AG08395 (cell line): Measurements from ENCODE around the gene ZDBF2.
"Not testable (repeated sequence)": the region's sequence is repeated elsewhere in the genome, so short reads cannot be mapped to it uniquely, and the experiment has no call there.

ENCODE experiments used
- DNase-seq: peaks from one replicate; pipeline ENCODE4 v3.0.0; 2012; ENCODE audit warnings: mixed read lengths, low spot score

The ZDBF2 gene

DNA sequence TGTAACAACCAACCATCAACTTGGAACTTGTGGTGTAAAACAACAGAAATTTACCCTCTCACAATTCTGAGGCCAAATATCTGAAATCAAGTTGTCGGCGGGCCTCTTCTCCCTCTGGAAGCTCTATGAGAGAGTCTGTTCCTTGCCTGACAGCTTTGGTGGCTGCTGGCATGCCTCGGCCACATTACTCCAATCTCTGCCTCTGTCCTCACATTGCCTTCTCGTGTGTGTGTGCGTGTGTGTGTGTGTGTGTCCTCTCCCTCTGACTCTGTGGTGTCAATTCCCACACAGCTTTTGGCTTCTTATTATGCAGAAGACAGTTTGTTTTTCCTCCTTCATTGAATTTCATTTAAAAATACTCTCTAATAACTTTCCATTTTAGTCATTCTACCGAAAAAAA is 50.4 kb downstream of the ZDBF2 start:
- no peak for DNase-seq

DNA sequence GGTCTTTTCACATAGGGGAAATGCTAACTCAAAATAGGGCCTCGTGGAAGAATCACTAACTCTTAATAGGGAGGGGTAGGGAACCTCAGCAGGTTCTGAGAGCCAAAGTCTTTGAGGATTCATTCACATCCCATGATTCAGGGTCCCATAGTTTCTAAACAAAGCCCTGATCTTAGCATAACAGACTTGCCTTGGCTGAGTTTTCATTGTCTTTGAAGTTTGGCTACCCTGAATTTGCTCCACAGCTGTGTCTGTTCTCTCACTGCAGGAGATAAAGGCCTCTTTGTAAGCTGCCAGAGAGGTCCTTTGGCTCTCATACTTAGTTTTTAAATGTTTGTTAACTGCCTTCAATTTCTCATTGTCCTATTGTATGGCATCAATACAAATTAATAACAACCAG is 54.5 kb downstream of the ZDBF2 start:
- DNase-seq: no peak

DNA sequence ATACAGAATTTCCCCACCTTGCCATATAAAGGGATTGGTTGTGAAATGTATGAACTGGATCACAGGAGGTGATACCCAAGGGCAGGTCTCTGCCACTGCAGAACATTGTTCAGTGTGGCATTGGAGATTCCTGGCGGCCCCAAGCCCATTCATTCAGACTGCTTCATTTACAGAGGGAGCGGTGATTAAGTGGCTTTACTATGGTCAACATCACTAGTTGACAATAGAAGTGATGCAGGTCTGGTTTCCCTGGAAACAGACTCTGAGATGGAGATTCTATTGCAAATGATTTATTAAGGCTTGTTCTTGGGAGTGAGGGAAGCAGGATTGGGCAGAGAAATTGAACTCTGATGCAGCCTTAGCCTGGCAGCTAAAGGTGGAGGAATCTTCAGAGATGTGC is 62.4 kb downstream of the ZDBF2 start:
- no peak for DNase-seq

DNA sequence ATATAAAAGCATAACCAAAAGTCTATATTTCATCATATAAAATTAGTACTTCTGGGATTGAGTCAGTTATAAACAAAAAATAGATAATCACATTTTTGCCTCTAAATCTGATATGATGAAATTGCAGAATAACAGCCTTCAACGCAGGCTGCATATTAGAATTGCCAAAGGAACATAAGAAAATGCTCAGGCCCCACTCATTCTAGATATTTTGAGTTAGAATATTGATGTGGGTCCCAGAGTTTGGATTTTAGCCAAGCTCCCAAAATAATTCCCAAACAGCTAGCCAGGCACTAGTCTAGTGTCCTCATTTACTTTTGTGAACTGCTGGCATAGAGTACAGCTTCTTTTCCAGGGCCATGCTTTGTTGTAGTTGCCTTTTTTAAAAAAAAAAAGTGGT is 63.5 kb downstream of the ZDBF2 start:
- no peak for DNase-seq

DNA sequence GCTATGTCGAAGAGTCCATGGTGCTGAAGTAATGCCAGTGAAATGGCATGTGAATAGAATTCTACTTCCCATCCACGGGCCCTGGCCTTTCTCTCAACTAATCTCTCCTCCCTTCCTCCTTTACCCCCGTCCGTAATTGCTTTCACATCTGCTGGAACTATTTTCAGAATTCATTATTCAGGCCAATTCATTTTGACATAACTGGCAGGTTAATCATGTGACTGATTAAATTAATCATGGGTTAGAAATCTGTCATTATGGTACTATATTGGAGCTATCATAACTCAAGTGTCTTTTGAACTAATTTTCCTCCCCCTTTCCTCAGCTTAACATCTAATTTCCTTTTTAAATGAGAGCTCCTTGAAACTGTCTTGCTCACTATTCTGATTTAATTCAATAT is 66.9 kb downstream of the ZDBF2 start:
- DNase-seq: no peak

DNA sequence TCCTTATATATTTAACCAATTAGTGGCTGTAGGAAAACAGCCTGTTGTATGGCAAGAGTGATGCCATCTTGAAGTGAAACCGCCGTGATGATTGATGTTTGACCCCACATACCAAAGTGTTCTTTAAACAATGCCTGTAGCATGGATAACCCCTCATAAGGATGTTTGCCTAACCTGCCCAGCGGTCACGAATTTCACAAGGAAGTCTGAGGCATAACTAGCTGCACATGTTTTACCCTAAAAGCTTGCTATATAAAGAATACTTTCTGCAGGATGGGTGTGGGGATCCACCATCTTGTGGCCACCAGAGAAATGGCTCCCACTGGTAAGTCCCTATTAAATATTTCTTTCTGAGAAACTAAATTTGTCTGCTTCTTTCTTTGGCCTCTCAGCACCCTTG is 68.7 kb downstream of the ZDBF2 start:
- no peak for DNase-seq

DNA sequence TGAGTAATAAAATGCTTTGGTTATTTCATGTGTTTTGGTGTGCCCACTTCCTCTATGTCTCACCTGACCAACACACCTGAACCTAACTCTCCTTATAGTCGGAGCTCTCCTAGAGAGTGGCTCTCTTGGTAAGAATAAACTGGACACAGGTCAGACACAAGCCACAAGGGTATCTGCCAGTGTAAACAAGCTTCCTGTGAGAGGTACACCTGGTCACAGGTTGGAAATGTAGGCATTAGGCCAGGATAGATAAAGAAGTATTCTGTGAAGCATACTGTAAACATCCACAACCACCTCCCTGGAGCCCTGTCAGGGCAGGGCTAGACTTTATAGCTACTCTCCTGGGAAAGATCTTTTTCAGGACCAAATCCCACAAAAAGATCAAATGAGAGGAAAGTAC is 69.4 kb downstream of the ZDBF2 start:
- DNase-seq: no peak

DNA sequence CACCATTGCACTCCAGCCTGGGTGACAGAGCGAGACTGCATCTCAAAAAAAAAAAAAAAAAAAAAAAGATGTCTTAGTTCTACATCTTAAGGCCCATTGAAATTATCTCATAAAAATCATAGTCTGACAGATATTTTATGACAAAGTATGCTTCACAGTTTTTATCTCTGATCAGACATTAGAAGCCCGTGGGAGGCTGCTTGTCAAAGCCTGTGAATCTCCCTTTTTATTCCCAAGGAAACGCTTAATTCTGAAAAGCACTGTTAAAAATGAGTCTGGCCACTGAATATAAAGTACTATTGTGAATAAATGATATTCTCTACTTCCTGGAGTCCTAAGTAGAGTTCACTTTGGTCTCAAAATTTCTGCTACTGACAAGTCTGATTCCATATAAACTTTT is 71.1 kb downstream of the ZDBF2 start:
- DNase-seq: no peak

DNA sequence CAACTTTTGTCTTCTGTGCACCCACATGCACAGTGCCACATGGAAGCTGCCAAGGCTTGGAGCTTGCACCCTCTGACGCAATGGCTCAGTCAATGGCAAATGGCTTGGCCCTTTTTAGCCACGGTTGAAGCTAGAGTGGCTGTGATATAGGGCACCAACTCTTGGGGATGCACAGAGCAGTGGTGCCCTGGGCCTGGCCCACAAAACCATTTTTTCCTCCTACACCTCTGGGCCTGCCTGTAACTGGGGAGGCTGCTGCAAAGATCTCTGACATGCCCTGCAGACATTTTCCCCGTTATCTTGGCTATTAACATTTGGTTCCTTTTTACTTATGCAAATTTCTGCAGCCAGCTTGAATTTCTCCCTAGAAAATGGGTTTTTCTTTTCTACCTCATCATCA is 74.9 kb downstream of the ZDBF2 start:
- no peak for DNase-seq

DNA sequence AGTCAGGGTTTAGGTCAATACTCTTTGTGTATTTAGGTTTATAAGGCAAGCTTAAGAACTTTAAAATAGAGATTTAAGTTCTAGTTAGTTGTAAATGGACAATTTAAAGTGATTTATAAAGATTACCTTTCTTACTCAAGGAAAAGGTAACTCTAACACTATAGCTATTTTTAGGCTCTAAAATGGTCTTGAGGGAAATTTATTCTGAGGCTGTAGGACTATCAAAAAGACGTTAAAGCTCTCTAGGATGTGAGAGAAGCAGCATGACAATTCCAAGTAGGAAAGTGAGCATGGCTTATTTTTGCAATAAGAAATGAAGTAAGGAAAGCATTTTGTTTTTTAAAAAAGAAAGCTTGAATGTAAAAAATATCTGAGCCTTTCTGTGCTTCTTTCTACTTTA is 78.1 kb downstream of the ZDBF2 start:
- DNase-seq: no peak

DNA sequence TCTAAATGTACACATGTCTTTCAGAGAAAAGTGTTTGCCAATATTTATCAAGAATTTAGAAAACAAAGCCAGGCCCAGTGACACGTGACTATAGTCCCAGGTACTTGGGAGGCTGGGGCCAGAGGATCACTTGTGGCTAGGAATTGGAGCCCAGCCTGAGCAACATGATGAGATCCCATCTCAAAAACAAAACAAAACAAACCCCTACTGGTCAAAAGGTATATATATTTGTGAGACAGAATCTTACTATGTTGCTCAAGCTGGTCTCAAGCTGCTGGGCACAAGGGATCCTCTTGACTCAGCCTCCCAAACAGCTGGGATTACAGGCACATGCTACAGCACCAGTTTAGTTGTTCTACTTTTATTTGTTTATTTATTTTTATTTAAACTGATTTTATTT is 79.2 kb downstream of the ZDBF2 start:
- no peak for DNase-seq

DNA sequence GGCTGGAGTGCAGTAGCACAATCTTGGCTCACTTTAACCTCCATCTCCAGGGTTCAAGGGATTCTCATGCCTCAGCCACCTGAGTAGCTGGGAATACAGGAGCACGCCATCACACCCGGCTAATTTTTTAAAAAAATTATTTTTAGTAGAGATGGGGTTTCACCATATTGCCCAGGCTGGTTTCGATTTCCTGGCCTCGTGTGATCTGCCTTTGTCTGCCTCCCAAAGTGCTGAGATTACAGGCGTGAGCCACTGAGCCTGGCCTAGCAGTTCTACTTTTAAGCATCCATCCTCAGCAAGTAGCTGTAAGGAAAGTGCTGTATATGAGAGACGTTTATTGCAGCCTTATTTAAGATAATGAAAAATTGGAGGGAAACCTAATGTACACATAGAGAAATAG is 79.7 kb downstream of the ZDBF2 start:
- no peak for DNase-seq

DNA sequence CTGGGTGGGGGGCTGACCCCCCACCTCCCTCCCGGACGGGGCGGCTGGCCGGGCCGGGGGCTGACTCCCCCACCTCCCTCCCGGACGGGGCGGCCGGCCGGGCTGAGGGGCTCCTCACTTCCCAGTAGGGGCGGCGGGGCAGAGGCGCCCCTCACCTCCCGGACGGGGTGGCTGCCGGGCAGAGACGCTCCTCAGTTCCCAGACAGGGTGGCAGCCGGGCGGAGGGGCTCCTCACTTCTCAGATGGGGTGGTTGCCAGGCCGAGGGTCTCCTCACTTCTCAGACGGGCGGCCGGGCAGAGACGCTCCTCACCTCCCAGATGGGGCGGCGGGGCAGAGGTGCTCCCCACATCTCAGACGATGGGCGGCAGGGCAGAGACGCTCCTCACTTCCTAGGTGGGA is 82.4 kb downstream of the ZDBF2 start:
- DNase-seq: not testable (repeated sequence)

DNA sequence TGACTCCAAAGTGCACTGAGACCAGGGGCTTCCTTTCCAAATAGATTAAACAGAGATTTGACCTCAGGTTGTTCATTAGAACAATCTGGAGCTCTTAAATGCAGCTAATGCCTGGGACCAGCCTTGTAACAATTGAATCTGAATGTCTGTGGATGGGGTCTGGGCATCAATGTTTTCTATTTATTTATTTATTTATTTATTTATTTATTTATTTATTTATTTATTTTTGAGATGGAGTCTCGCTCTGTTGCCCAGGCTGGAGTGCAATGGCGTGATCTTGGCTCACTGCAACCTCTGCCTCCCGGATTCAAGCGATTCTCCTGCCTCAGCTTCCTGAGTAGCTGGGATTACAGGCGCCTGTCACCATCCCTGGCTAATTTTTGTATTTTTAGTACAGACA is 86.4 kb downstream of the ZDBF2 start:
- not testable (repeated sequence) for DNase-seq

DNA sequence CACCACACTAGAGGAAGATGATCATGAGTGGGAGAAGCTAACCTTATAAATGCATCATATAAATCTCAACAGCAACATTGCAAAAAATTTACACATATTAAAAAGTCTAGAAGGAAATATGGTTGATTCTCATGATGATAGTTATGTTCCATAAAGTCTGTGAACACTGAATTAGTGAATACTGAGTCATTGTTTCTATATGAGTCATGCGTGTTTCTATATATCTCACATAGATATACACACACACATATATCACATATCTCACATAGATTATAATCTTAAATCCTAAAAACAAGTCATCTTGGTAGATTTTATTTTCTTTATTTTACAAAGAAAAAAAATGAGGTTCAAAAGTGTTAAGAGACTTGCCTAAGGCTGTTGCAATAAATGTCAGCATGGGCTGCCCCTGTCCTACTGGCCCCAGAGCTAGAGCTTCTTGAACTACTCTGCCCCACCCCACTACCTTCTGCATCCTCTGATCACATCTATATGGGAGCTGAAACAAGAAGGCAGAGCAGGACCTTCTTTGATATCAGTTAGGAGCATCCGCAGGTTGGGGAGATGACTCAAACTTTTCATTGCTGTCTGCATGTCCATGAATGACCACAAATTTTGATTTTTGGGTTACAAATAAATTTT is 87.1 kb downstream of the ZDBF2 start:
- no peak for DNase-seq
